Mesendoderm (in vitro differentiated cells): ENCODE results near the gene PLD5.

ENCODE experiments used
- DNase-seq: peaks from one replicate; pipeline ENCODE4 v3.0.0; 2013
- H2AK5ac ChIP-seq: 2 replicates; pipeline ENCODE4 v1.6.1; 2013; ENCODE audit warnings: low read length, inconsistent platforms
- H2BK120ac ChIP-seq: 2 replicates; pipeline ENCODE4 v1.6.1; 2013; ENCODE audit warnings: low read depth, mild to moderate bottlenecking, low read length, moderate library complexity, mixed read lengths
- H2BK15ac ChIP-seq: replicated peaks from 2 replicates; pipeline ENCODE4 v1.6.1; 2013; ENCODE audit warnings: low read depth, mild to moderate bottlenecking, moderate library complexity
- H2BK5ac ChIP-seq: 2 replicates; pipeline ENCODE4 v1.6.1; 2013; ENCODE audit warnings: low read length, inconsistent platforms
- H3K18ac ChIP-seq: 2 replicates; pipeline ENCODE4 v1.6.1; 2013; ENCODE audit warnings: mild to moderate bottlenecking, low read length, mixed read lengths
- H3K23ac ChIP-seq: one replicate; pipeline ENCODE4 v1.6.1; 2013; ENCODE audit warnings: low read length
- H3K27ac ChIP-seq: 2 replicates; pipeline ENCODE4 v1.5.1; 2013; ENCODE audit warnings: low read depth, mild to moderate bottlenecking, inconsistent platforms, low read length, moderate library complexity
- H3K27me3 ChIP-seq: 2 replicates; pipeline ENCODE4 v1.6.1; 2013; ENCODE audit warnings: low read length, control low read depth, mild to moderate bottlenecking, inconsistent platforms; ENCODE audit not compliant: insufficient read depth, poor library complexity
- H3K36me3 ChIP-seq: 2 replicates; pipeline ENCODE4 v1.6.1; 2013; ENCODE audit warnings: low read length, inconsistent platforms; ENCODE audit not compliant: control insufficient read depth, insufficient read depth
- H3K4ac ChIP-seq: one replicate; pipeline ENCODE4 v1.6.1; 2013; ENCODE audit warnings: low read depth, mild to moderate bottlenecking, low read length, moderate library complexity
- H3K4me1 ChIP-seq: 2 replicates; pipeline ENCODE4 v1.6.1; 2013; ENCODE audit warnings: low read depth, low read length, inconsistent platforms; ENCODE audit not compliant: control insufficient read depth
- H3K4me2 ChIP-seq: 2 replicates; pipeline ENCODE4 v1.6.1; 2013; ENCODE audit warnings: low read length
- H3K4me3 ChIP-seq: 2 replicates; pipeline ENCODE4 v1.5.1; 2013; ENCODE audit warnings: mild to moderate bottlenecking, low read length
- H3K56ac ChIP-seq: one replicate; pipeline ENCODE4 v1.6.1; 2013; ENCODE audit warnings: low read length
- H3K79me1 ChIP-seq: 2 replicates; pipeline ENCODE4 v1.6.1; 2013; ENCODE audit warnings: low read length, inconsistent platforms
- H3K79me2 ChIP-seq: 2 replicates; pipeline ENCODE4 v1.6.1; 2013; ENCODE audit warnings: mild to moderate bottlenecking, low read length; ENCODE audit not compliant: control insufficient read depth, insufficient read depth
- H3K9ac ChIP-seq: 2 replicates; pipeline ENCODE4 v1.6.1; 2013; ENCODE audit warnings: low read length, inconsistent platforms
- H4K5ac ChIP-seq: one replicate; pipeline ENCODE4 v1.6.1; 2013; ENCODE audit warnings: low read length
- H4K8ac ChIP-seq: one replicate; pipeline ENCODE4 v1.6.1; 2013; ENCODE audit warnings: low read depth, mild to moderate bottlenecking, control low read depth, low read length, moderate library complexity
- WGBS: extraction: QIAGEN DNeasy Blood & Tissue Kit; methylation state at CpG from one replicate; pipeline ENCODE4 v1.1.7; 2013; ENCODE audit warnings: low lambda C conversion rate, missing lambda C conversion rate; ENCODE audit not compliant: insufficient coverage; ENCODE audit errors: extremely low coverage; 5-methylcytosine and 5-hydroxymethylcytosine counted together

Gene PLD5

DNA sequence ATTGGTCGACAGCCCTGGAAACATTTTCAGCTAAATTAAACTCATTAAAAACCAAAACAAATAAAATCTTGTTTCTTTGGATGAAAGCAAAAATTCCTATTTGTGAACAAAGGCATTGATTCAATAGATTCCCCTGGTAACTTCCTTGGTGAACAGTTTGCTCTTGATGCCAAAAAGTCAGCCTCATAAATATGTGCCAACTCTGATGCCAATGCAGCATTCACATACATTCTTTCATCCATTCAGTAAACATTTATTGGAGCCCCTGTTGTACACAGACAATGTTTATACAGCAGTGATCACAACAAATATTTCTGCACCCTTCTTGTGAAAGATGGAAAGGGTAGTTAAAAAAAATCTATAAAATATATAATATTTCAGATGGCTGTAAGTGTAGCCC is 107.8 kb downstream of the PLD5 start:
- DNase-seq = no peak
- H3K23ac ChIP-seq = no peak overlapping the region
- no peak overlapping the region for H2AK5ac ChIP-seq
- no peaks in the 10 kb centered on the region for H3K4me1 ChIP-seq
- no peaks in the 10 kb centered on the region for H3K79me1 ChIP-seq
- H4K5ac ChIP-seq = no peak overlapping the region
- no peak overlapping the region for H2BK120ac ChIP-seq
- no peaks in the 10 kb centered on the region for H3K79me2 ChIP-seq
- H3K36me3 ChIP-seq = no peaks in the 10 kb centered on the region
- no CpG with 5 or more reads among the region's 1 CpG for WGBS
- no peak overlapping the region for H4K8ac ChIP-seq
- H3K27ac ChIP-seq = no peak overlapping the region
- H3K18ac ChIP-seq = no peak overlapping the region
- H3K4me3 ChIP-seq = no peak overlapping the region
- no peak overlapping the region for H3K9ac ChIP-seq
- H2BK5ac ChIP-seq = no peak overlapping the region
- no peak overlapping the region for H3K4me2 ChIP-seq
- H3K56ac ChIP-seq = no peak overlapping the region
- H3K27me3 ChIP-seq = no peaks in the 10 kb centered on the region
- no peak overlapping the region for H2BK15ac ChIP-seq
- H3K4ac ChIP-seq = no peak overlapping the region

DNA sequence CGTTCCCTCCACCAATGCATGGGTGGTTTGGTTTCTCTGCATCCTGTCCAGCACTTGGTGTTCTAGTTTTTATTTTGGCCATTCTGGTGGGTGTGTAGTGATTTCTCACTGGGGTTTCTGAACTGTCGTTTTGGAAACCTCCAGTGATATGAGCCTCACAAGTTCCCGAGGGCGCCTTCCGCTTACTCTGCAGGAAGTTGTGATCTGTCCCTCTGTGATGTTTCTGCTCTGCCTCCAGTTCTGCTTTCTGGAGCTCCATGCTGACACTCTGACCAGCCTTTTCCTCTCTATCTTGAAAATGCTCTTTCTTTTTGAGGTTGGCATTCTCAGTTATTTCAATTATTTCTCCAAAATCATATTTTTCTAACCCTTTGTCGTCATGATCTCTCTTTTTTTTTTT is 111.6 kb downstream of the PLD5 start:
- Histone ChIP-seq H3K27ac (no peak overlapping the region), H3K27me3 (no peaks in the 10 kb centered on the region), H4K5ac (no peak overlapping the region), H3K56ac (no peak overlapping the region), H4K8ac (no peak overlapping the region), H2BK5ac (no peak overlapping the region), H3K79me2 (no peaks in the 10 kb centered on the region), H3K4ac (no peak overlapping the region), H2BK120ac (no peak overlapping the region), H3K18ac (no peak overlapping the region), H3K4me1 (no peaks in the 10 kb centered on the region), H2BK15ac (no peak overlapping the region), H2AK5ac (no peak overlapping the region), H3K9ac (no peak overlapping the region), H3K4me3 (no peak overlapping the region), H3K79me1 (no peaks in the 10 kb centered on the region), H3K4me2 (no peak overlapping the region), H3K23ac (no peak overlapping the region), H3K36me3 (no peaks in the 10 kb centered on the region)
- no CpG with 5 or more reads among the region's 6 CpGs for WGBS
- DNase-seq = no peak

DNA sequence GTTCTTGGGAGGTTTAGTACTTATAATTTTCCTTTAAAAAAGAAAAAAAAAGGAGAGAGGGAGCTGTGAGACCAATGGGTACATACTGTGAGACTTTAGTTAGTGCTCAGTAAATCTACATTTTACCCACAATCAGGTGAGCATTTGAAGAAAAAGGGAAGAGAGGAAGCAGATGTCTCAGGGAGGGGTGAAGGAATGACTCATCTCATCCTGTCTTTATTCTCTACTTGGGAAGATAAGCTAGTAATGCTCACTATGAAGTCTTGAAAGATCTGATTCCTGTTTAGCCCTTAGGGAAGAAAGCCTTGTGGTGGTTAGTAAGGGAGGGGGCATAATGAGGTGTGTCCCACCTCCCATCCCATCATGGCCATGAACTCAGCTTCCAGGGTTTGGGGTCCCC is 112.6 kb downstream of the PLD5 start:
- no peak overlapping the region for H3K4ac ChIP-seq
- peak; percentile 36 for DNase-seq
- no peak overlapping the region for H3K18ac ChIP-seq
- no peak overlapping the region for H3K27ac ChIP-seq
- H3K36me3 ChIP-seq = no peaks in the 10 kb centered on the region
- no peak overlapping the region for H3K4me2 ChIP-seq
- no peaks in the 10 kb centered on the region for H3K4me1 ChIP-seq
- H3K79me1 ChIP-seq = no peaks in the 10 kb centered on the region
- no peak overlapping the region for H3K56ac ChIP-seq
- no peaks in the 10 kb centered on the region for H3K27me3 ChIP-seq
- no peak overlapping the region for H4K5ac ChIP-seq
- H2AK5ac ChIP-seq = no peak overlapping the region
- H2BK5ac ChIP-seq = no peak overlapping the region
- no peaks in the 10 kb centered on the region for H3K79me2 ChIP-seq
- H2BK120ac ChIP-seq = no peak overlapping the region
- no peak overlapping the region for H2BK15ac ChIP-seq
- no peak overlapping the region for H3K4me3 ChIP-seq
- H3K9ac ChIP-seq = no peak overlapping the region
- no peak overlapping the region for H4K8ac ChIP-seq
- H3K23ac ChIP-seq = no peak overlapping the region

DNA sequence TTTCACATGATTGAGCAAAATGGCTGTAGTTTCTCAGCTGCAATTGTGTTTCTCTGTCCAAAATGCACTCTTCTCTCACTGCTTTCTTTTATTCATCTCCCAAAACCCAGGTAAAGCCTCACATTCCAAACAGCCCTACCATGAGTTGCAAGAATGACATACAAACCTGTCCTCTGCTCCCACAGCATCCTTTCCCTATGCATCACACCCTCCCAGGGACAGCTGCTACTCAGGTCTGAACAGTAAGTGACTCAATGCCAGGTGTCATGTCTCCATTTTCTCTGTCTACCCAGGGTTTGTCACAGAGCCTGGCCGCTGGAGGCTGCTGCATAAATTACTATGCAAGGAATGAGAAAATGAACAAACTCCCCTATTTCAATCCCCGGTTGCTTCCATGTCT is 118.5 kb downstream of the PLD5 start:
- Histone ChIP-seq H3K9ac (no peak overlapping the region), H3K18ac (no peak overlapping the region), H3K4me2 (no peak overlapping the region), H3K79me1 (no peaks in the 10 kb centered on the region), H4K8ac (no peak overlapping the region), H2BK15ac (no peak overlapping the region), H3K27me3 (no peaks in the 10 kb centered on the region), H3K4me3 (no peak overlapping the region), H2AK5ac (no peak overlapping the region), H2BK5ac (no peak overlapping the region), H3K4ac (no peak overlapping the region), H2BK120ac (no peak overlapping the region), H3K36me3 (no peaks in the 10 kb centered on the region), H3K56ac (no peak overlapping the region), H3K27ac (no peak overlapping the region), H3K79me2 (no peaks in the 10 kb centered on the region), H3K23ac (no peak overlapping the region), H4K5ac (no peak overlapping the region), H3K4me1 (no peaks in the 10 kb centered on the region)
- WGBS = no CpG with 5 or more reads among the region's 2 CpGs
- no peak for DNase-seq

DNA sequence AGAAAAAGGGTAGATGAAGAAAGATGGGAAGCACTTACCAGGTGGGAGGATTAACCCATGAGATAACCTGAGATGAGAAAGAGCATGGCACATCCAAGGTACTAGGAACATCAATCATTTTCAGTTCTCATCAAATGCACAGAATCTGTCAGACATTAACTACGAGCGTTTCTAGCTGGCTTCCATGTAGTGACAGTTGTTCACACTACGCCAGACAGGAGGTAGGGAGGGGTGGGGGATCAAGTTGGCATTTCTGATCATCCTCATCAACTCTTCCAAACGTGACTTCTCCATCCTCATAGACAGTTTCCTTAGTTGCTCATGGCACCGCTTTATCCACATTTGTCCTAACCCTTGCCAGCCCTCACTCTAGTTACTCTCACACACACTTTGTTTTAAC is 120.2 kb downstream of the PLD5 start:
- H4K8ac ChIP-seq = no peak overlapping the region
- H3K18ac ChIP-seq = no peak overlapping the region
- no peak overlapping the region for H3K4ac ChIP-seq
- no peak overlapping the region for H3K27ac ChIP-seq
- no CpG with 5 or more reads among the region's 5 CpGs for WGBS
- H2AK5ac ChIP-seq = no peak overlapping the region
- no peak overlapping the region for H3K4me3 ChIP-seq
- no peaks in the 10 kb centered on the region for H3K36me3 ChIP-seq
- H3K27me3 ChIP-seq = no peaks in the 10 kb centered on the region
- H3K9ac ChIP-seq = no peak overlapping the region
- H3K79me1 ChIP-seq = no peaks in the 10 kb centered on the region
- DNase-seq = no peak
- no peak overlapping the region for H4K5ac ChIP-seq
- no peaks in the 10 kb centered on the region for H3K79me2 ChIP-seq
- no peak overlapping the region for H2BK120ac ChIP-seq
- no peak overlapping the region for H2BK5ac ChIP-seq
- H3K4me2 ChIP-seq = no peak overlapping the region
- no peaks in the 10 kb centered on the region for H3K4me1 ChIP-seq
- no peak overlapping the region for H3K23ac ChIP-seq
- H2BK15ac ChIP-seq = no peak overlapping the region
- no peak overlapping the region for H3K56ac ChIP-seq

DNA sequence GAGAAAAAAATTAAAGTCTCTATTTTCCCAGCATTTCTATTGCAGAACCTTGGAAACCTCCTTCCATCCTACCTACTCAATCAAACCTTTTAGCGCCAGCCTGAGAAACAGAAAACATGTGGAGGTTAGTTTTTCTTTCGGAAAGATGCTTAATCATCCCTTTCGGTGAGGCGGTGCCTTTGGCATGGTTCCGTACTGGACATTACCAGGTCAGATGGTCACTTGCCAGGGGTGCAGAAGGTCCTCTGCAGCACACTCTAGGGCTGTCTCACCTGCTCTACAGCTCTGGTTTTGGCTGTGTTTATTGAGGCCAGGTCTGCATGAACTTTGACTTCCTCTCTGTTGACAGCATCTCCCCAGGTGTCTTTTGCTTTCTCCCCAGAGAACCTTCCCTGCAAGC is 121.5 kb downstream of the PLD5 start:
- no peaks in the 10 kb centered on the region for H3K27me3 ChIP-seq
- no peaks in the 10 kb centered on the region for H3K79me1 ChIP-seq
- H2BK120ac ChIP-seq = no peak overlapping the region
- H3K23ac ChIP-seq = no peak overlapping the region
- H3K4me3 ChIP-seq = no peak overlapping the region
- H3K27ac ChIP-seq = no peak overlapping the region
- no peak overlapping the region for H3K18ac ChIP-seq
- H4K8ac ChIP-seq = no peak overlapping the region
- no peak overlapping the region for H2AK5ac ChIP-seq
- no CpG with 5 or more reads among the region's 5 CpGs for WGBS
- no peaks in the 10 kb centered on the region for H3K79me2 ChIP-seq
- H3K4me2 ChIP-seq = no peak overlapping the region
- DNase-seq = no peak
- no peak overlapping the region for H4K5ac ChIP-seq
- no peaks in the 10 kb centered on the region for H3K36me3 ChIP-seq
- H3K56ac ChIP-seq = no peak overlapping the region
- no peak overlapping the region for H3K4ac ChIP-seq
- H2BK5ac ChIP-seq = no peak overlapping the region
- H2BK15ac ChIP-seq = no peak overlapping the region
- no peaks in the 10 kb centered on the region for H3K4me1 ChIP-seq
- no peak overlapping the region for H3K9ac ChIP-seq
